Activated gamma-delta T cell (primary cell): ENCODE results near the gene FAM124B.

Experiments
- DNase-seq: peaks from one replicate; lab custom pipeline; 2025; lab: John Stamatoyannopoulos, UW

FAM124B gene

GRCh38 chr2:224381521-224382279, 20.2 kb downstream of the FAM124B start:
- no peak for DNase-seq

DNA sequence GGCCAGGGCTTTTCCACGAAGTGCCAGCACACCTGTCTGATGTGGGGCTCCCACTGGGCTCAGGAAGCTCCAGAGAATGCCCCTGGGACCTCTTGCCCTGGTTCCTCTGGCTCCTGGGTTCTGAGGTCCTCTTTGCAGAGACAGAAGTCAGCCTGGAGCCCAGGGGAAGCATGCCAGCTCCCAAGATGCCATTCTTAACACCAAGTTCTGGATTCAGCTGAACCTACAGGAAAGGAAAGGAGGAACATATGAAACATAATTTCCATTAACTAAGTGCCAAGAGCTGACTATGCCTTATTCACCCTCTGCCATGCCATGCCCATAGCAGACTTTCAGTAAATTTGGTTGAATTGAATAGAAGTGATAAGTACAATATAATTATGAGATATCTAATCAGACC, 21.9 kb downstream of the FAM124B start:
- no peak for DNase-seq

DNA sequence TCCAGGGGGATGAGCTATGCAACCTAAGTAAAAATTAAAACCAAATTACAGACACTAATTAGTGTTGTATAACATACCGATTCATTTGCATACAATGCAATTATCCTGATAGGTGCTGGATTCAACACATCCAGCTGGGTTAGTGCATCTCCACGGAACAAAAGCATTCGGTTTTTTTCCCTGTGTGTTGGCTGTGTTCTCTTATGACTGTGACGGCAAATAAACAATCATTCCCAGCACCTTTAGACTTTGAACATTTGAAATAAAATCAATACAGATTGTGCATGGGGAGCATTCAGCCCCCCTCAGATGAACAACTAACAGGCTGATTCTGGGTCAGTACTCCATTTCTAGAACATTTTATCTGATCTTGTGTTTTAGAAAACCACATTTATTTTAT, 22.7 kb downstream of the FAM124B start:
- no peak for DNase-seq

GRCh38 chr2:224378701-224379097, 23.2 kb downstream of the FAM124B start:
- no peak for DNase-seq

GRCh38 chr2:224377751-224378700, 23.9 kb downstream of the FAM124B start:
- no peak for DNase-seq

DNA sequence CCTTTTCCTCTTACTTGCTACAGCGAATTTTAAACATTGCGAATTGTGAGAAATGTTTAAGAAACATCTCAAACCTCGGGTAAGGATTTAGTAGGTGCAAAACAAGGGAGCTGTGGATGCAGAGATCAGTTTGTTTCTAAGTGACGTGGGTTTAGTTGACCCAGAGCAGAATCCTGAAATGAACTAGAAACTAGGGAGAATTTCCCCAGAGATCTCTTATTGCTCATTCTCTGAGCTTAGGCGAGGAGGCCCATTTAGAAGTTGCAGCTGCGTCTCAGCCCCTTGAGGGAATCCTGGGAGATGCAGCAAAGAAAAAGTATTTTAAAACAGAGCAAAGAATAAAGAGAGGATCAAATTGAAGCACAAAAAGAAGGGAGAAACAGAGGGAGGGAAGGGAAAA, 29.3 kb downstream of the FAM124B start:
- no peak for DNase-seq

DNA sequence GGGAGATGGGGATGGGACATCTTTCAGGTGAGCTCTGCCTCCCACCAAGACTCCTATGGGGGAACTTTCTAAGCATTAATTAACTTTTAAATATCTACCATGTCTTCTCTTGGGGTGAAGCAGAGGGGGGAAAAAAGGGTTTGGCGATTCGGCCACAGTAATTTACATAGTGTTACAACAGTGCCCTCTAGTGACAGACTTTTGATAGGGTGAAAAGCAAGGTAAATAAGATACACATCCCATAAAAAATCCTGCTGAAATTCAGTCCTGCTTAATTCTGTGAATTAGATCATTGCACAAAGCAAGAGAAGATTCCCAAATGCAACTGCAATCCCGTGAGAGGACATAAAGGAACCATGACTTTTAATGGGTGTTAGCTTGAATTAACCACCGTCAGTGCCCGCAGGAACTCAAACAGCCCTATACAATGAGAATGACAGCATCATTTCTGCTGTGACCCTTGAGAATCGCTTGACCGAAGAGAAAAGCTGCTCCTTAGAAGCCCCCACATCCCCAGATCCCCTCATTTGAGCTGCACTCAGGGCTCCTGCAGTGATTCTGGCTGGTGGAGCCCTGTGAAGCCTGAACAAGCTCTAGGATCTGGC, 32.8 kb downstream of the FAM124B start:
- no peak for DNase-seq

GRCh38 chr2:224366267-224366844, 35.6 kb downstream of the FAM124B start:
- no peak for DNase-seq

GRCh38 chr2:224365331-224365730, 36.6 kb downstream of the FAM124B start:
- DNase-seq, result no peak

- DNase-seq, result no peak
These were observed 38.6 kb downstream of the FAM124B start for GRCh38 chr2:224363281-224363680.

DNA sequence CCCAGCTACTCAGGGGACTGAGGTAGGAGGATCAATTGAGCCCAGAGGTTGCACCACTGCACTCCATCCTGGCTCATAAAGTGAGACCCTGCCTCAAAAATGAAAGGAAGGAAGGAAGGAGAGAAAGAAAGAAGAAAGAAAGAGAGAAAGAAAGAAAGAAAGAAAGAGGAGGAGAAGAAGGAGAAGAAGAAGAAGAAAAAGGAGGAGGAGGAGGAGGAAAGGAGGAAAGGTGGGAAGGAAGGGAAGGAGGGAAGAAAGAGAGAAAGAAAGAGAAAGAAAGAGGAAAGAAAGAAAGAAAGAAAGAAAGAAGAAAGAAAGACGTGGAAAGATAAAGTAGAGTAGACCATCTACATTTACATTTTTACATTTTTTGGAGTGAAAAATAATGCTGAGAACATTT, 39.8 kb downstream of the FAM124B start:
- no peak for DNase-seq

- DNase-seq, result no peak
These were observed 41.1 kb downstream of the FAM124B start for GRCh38 chr2:224360801-224361251.

DNA sequence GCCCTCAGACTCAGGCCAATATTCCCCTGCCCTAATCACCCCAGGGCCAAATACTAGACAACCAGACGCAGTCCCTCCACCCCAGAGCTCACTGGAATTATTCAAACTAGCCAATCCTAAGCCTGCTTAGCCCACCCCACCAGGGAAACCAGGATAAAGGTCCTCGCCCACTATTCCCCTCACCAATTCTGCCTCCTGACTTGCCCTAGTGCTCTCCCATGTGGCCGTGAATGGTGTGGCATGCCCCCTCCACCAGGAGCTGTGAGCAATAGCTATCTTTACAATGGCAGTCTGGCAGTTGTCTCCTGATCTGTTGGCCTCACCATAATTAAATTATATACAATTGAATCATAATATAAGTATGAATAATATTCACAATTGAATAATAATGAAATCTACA, 42.3 kb downstream of the FAM124B start:
- no peak for DNase-seq

- no peak for DNase-seq
These were observed 44.6 kb downstream of the FAM124B start for GRCh38 chr2:224357098-224357901.

- no peak for DNase-seq
These were observed 47.2 kb downstream of the FAM124B start for GRCh38 chr2:224354632-224355211.

GRCh38 chr2:224350703-224351102, 51.2 kb downstream of the FAM124B start:
- no peak for DNase-seq

DNA sequence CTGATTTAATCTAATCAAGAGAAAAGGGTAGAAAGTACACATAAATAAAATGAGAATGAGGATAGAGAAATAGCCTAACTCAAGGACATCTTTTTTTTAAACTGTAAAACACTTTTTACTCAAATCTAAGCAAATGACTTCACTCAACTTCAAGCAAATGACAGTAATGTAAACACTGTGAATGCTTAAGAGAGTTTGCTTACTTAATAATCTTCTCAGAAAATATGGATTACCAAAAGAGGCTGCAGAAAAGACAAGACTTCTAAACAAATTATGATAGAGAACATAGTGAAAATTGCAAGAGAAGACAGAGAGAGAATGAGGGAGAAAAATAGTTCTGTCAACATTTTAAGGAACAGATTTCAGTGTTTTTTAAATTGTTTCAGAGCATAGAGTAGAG, 52.5 kb downstream of the FAM124B start:
- no peak for DNase-seq

GRCh38 chr2:224347176-224348051, 54.5 kb downstream of the FAM124B start:
- DNase-seq, result no peak

GRCh38 chr2:224345492-224345891, 56.4 kb downstream of the FAM124B start:
- DNase-seq, result no peak

- DNase-seq, result no peak
These were observed 58.7 kb downstream of the FAM124B start for GRCh38 chr2:224343226-224343625.
